Measurements from ENCODE around the gene PRR23E.

PRR23E gene, protein sequence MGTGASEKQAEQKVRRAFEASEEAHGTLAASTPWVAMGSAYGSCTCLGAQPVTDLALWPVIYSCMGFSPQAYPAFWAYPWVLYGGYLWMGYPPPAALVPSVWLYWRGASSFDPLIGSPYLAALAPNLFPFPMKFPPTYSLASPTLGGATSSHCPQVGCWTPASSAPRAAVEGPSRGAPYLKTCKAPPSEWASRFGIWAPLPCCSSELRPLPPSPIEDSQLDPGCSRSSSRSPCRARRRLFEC

DNA sequence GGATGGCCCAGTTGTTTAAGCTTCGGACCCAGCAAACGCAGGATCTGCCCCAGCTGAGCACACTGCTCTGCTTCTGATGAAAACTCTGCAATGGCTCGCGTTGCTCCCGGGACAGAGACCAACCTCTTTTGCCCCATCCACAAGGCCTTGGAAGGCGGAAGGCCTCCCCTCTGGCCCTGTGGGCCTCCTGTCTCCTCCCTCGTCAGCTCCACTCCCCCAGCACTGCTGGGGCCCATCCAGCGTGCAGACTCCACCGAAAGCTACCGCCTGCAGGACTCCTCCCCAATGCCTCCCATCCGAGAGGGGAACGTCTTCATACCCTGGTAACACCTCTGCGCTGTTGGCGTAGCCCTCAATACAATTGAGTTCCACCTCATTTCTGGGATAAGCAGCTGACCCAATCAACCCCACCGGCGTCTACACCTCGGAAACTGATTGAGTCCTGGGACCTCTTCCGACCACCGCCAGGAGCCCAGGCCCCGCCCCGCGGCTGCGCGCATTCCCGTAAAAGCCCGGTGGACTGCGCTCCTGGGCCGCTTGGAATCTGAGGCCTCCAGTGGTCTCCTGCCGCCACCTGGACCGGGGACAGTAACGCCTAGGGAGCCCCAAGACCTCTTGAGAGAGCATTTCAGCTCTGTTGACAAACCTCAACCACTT is at the start of gene PRR23E:
Gene PRR23E (plus strand): TSS at position 556 of the 657 bp plus-strand sequence. CDS start 3,555 bp downstream, outside the sequence.
- no peak for DNase-seq

DNA sequence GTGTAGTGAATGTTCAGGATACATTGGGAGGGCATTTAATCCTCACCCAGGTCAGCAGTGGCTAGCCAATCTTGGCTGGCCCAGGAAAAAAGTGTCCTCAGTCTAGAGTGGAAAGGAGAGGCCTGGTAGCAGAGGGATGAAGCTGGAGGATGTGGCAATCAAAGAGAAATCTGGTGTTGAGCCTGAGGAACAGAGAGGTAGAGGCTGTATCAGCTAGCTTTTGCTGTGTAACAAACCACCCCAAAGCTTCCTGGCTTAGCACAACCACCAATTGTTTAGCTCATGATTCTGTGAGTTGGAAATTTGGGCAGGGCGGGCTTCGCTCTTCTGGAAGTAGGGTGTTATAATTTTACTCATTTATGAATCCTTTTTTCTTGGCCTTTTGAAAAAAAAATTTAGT is 49.8 kb upstream of the PRR23E start:
- no peak for DNase-seq

DNA sequence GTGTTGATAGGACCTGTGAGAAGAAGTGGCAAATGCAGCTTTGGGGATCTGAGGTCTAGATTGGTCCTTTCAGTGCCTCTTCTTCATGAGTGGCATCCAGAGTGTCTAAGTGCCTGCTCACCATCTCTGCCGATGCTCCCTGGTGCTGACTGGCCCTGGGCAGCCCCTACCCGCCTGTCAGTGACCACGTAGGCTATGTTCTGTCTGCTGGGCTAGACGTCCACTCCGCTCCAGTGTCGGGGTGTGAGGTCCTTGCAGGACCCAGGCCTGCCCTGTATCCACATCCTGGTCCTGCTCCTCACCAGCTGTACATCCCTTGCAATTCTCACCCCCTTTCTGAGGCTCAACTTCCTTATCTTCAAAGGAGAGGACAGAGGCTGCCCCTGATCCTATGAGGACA is 48.3 kb upstream of the PRR23E start:
- no peak for DNase-seq

DNA sequence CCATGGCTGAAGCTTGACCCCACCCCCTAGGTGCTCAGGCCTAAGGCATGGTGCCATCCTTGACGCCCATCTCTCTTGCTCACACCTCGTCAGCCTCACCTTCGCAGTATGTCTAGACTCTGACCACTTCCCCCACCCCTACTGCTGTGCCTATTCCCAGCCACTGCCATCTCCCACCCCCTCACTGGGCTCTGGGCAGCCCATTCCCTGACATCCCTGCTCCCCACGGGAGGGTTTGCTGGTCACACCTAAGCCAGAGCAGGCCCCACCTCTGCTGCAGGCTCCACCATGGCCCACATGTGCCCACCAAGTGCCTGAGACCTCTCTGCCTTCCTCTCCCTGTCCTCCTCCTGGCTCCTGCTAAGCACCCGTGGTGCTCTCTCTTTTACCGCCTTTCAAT is 47.7 kb upstream of the PRR23E start:
- no peak for DNase-seq

DNA sequence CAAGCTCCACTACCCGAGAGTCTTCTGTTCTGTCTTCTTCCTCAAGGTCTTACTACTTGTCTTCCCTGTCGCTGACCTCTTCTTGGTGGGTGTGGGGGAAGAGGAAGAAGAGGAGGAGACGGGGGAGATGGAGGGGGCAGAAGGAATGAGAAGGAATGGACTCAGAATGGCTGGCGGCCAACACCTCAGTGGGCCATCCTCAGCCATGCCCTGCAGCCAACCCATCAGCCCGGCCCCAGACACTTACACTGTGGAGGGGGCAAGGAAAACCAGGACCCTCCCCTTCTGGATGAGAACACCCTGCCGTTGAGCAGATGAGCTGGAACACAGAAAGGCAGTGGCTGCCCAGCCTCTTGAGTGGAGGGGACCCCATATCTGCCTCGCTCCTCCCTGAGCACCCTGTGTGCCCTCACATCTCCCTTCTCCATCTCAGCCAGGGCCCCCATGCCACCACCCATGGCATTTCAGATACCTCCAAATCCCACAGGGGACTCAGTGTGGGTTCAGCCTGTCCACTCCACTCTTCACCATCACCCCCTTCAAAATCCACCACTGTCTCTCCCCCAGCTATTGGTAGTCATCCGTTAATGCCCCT is 45.5 kb upstream of the PRR23E start:
- DNase-seq: no peak

DNA sequence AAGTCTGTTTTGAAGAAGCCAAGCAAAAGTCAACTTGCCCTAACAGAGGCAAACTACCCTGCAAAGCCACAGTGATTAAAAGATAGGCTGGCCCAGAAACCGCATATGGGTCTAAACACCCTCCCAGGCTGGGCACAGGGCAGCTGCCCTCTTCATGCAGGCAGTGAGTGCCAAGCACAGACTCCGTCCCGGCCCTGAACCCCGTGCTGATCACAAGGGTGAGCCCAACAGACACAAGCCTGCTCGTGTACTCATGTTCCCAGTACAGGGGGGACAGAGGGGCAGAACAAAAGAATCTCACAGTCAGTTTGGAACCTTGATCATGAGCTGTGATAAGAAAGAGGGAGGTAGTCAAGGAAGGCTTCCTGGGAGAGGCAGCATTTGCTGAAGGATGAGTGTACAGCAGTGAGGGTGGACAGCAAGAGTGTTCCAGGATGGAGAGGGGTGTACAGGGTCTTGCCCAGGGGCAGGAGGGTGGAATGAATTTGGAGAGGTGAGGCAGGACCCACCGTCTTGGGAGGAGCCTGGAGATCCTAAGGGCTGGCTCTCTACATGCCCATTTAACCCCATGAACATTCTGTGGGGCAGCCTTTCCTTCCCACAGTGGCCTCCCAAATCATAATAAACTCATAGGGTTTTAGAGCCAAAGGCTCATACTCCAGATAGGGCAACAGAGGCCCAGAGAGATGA is 43.2 kb upstream of the PRR23E start:
- DNase-seq: no peak

DNA sequence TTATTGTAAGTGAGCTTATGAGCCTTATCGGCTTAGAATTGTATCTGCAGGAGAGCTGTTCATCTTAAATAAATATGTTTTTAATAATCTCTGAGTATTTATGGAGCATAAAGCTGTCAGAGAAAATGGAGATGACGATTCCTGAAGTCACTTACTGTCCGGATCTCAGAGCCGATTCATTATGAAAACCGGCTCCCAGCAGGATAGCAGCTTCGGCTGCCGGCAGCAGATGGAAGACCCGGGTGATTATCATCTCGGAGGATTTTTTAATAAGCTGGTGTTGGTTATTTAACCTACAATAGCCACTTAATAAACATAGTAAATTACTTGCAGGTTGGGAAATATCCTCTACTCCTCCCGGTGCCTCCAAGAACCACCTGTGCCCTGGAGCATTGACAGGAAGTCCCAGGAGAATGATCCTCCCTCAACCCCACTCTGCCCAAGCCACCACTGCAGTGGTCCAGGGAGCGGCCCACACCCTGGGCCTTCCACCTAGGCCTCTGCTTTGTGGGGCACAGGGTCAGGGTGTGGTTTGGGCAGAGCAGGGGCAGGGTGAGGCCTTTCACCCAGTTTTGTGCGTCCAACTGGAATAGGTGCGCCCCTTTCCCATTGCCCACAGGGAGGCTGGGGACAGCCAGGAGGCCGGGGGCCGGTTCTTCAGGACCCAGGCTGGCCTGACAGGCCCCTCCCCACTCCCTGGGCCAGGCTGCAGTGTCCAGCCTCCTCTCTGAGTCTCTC is 42.2 kb upstream of the PRR23E start:
- no peak for DNase-seq

DNA sequence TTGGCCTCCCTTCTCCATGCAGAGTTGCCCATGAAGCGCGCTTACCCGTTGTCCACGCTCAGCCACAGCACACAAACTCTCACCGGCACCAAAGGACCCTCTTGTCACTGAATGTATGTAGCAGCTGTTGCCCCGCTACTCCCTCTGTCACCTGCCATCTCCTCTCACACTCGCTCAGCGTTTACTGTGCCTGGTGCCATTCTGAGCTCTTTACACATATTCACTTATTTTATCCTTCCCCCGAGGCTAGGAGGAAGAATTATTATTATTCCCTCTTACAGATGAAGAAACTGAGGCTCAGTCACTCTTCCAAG is 41.7 kb upstream of the PRR23E start:
- DNase-seq: no peak

DNA sequence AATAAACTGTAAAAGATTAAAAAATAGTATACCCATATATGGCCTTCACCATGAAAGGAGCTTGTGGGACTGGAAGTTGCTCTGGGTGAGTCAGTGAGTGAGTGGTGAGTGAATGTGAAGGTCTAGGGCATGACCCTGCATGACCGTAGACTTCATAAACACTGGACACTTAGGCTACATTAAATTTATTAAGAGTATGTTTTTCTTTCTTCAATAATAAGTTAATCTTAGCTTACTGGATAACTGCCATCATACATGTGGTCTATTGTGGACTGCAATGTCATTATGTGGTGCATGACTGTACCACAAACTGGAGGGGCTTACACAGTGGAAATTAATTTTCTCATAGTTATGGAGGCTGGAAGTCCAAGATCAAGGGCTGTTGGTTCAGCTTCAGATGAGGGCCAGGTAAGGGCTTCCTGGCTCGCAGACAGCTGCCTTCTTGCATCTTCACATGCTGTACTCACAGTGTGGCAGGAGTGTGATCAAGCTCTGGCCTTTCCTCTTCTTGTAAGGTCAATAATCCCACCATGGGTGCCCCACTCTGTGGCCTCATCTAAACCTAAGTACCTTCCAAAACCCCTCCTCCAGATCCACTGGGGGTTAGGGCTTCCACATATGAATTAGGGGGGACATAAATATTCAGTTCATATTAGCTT is 40.8 kb upstream of the PRR23E start:
- no peak for DNase-seq

DNA sequence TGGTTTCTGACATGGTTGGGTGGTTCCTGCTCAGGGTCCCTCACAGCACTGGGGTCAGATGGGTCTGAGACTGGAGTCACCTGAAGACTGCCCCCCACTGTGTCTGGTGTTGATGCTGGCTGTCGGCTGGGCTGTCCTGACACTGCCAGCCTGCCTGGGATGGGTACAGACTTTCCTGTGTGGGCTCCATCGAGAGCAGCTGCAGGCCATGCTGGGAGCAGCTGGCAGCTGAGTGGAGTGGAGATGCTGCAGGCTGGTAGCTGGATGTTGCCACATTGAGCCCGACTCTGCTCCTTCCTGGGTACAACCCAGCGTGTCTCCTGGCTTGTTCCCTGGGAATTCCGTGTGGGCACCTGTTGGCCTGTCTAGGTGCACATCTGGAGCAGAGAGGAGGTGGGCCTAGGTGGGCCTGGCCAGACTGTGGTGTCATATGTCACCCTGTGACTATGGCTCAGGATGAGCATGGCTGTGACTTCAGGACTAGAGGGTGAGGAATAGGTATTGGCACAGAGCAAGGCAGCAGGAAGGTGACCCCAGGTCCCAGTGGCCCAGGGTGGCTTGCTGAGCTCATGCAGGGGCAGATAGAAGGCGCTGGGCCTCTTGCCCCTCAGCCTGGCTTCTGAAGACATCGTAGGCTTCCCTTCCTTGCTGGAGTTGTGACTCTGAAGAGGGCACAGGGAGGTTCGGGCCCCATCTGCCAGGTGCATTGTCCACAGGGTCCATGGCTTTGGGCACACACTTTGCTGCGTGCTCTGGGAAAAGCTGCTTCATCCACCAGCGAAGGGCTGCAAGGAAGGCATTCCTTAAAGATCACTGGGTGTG is 40.0 kb upstream of the PRR23E start:
- no peak for DNase-seq

DNA sequence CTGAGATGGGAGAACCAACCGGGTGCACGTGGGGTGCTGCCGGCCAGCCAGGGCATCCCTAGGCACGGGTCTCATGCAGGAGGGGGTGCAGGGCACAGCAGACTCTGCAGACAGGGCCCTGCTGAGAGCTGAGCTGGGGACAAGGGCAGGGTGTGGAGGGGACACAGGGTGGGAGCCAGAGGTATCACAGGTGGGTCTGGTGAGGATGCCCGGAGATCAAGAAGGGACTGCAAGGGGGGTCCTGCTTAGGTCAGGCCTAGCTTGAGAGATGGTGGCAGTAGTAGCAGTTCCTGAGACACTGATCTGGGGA is 39.5 kb upstream of the PRR23E start:
- DNase-seq: no peak

DNA sequence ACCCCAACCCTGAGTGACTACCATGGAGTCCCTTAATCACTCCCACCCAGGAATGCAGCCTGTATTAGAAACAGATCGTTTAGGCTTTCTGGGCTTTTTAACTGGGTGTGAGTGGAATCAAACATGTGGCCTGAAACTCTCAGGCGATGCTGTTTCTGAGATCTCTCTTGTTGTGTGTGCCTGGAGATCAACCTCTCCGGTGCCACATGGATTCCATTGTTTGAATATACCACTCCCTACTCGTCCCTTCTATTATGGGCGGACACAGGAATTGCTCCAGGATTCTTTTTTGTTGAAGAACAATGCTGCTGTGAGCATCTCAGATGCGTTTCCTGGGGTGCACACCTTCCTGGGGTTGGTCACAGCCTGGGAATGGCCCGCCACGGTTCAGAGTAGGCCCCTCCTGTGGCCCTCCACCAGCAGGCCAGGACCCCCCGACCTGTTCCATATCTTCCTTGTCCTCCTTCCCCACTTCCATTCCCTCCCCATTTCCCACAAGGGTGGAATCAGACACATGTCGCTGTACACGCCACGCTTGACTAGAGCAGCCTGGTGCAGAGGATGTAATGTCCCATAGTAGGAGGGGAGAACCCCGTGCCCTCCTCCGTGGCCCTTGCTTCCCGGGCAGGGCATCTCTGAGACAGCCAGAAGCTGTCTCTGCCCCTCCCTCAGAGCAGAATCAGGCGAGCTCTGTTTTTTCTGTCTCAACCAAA is 36.4 kb upstream of the PRR23E start:
- DNase-seq: no peak

DNA sequence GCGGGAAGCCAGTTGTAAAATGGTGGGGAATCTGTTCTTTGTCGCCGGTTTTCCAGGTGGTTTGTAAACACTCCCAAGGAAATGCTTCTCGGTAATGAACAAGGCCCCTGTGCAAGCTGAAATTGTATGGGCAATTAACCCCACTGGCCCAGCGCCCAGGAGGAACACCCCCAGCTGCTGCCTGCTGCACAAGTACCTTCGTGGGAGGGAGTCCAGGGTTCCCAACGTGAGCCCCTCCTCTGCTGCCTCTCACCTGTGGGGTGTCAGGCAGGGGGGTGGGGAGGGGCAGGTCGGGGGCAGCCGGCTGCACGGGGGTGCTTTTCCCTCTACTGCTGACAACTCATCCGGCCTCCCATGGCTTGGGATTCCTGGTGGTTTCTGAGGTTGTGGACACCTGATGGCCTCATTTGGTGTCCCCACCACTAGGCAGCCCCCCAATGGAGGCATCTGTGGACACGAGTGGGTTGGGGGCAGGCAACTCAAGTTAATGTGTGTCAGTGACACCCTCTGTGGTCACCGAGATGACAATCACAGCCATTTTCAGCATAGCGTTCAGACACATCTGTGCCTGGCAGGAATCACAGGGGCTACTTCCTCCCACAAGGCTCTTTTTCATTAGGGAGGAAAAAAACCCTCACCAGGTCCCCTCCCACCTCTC is 35.6 kb upstream of the PRR23E start:
- DNase-seq: no peak

DNA sequence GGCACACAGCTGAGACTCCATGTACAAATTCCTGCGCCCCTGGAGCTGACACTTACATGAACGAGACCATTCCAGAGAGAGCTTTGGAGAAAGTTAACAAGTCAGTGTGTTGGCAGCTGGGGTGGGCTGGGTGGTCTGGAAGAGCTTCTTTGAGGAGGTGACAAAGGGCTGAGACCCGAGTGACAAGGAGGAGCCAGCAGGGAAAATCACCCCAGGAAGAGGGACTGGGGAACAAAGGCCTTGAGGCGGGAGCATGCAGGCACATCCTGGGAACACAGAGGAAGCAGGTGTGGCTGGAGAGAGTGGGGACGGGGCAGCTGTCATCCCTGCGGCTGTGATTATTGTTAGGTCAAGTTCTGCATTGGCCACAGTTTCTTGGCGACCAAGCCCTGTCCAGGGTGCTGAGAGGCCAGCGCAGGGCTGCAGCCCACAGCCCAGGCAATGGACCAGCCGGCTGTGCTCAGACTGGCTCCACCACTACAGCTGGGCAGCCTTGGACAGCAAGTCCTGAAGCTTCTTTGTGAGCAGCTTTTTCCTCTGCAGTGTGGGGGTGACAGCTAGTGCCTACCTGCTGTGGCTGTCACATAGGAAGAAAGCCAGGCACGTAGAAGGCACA is 34.2 kb upstream of the PRR23E start:
- no peak for DNase-seq

DNA sequence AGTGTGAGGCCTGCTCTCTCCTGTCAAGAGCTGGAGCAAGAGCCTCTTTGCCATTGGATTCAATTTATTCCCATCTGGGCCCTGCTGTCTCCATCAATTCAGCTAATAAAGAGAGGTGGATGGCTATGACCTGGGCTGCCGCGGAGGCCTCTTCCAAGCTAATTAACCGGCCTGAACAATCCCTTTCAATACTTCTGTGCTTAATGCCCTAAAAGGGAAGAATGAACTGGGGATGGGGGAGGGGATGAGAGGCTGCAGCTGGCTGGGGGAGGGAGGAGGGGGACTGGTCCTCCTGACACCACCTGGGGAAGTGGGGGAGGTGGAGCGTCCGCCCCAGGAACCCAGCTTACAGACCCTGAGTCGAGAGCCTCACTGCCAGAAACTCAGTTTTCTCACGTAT is 33.4 kb upstream of the PRR23E start:
- no peak for DNase-seq

DNA sequence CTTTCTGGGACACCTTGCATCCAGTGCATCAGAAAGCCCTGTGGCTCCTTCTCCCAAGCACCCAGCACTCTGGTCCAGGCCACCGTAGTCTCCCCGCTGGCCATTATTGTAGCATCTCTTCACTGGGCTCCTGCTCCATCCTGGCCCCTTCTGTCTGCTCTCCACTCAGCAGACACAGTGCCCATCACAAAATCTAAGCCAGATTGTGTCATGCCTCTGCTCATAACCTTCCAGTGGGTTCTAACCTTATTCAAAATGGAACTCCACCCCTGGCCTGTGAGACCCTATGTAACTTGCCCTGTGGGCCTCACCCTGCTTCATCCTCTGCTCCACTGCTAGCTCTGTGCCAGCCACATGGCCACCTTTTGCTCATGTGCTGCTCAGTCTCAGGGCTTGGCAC is 31.7 kb upstream of the PRR23E start:
- no peak for DNase-seq

DNA sequence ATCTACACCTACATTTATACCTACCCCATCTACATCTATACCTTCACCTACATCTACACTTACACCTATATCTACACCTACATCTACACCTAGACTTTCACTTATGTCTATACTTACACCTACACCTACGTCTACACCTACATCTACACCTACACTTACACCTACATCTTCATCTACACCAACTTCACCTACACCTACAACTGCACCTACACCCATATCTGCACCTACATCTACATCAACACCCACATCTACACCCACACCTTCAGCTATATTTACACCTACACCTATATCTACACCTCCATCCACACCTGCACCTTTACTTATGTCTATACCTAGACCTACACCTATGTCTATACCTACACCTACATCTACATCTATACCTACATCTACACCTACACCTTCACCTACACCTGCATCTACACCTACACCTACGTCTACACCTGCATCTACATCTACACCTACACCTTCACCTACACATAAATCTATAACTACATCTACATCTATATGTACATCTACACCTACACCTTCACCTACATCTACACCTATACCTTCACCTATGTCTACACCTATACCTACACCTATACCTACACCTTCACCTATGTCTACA is 30.9 kb upstream of the PRR23E start:
- DNase-seq: no peak

DNA sequence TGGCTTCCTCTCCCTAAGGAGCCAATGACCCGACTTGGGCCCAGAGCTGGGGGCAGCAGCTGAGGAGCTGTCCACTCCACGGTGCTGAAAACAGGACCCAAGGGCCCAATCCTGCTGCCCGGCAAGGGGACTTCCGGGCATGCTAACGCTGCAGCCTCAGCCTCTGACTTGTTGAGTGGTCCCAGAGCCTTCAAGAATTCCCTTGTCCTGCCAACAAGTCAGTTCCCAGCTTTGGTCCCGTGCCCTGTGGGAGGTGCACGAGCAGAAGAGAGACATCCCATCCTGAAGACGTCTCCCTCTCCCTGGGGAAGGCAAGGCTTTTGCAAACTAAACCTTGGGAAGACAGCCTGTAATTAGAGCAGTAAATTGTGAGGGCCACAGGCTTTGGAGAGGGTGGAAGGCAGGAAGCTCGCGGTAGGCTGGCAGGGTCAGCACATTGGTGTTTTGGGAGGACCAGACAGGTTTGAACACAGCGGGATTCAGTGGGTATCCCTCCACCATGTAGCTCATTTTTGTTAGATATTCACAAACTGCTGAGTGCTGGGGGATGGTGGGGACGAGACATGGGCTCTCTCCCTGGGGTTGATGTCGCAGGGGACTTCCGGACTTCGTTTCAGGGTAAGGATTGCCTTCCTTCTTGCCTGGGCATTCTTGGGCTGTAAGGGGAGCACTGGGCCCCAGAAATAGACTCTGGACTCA is 29.8 kb upstream of the PRR23E start:
- DNase-seq: no peak

DNA sequence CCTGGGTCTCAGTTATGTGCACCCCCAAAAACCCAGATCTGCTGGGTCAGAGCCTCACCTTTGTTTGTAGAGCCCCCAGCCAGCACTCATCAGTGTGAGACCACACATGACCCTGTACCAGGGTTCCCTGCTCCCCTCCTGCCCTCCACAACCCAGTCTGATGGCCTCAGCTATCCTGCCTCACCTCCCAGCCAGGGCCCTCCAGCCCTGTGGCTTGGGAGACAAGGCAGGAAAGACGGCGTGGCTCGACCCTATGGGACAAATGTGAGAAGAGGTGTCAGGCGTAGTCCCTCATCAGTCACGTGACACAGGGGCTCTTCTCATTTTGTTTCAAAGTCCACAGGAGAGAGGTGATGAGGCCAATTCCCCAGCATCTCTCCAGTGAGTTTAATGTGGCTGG is 28.3 kb upstream of the PRR23E start:
- DNase-seq: no peak

All from hippocampal formation (tissue), 2 donors.